VCaP (cell line): ENCODE results near the gene ROCK2.

Source experiments
- H3K27ac ChIP-seq: fragments of 450-650 bp; 2 replicates; pipeline ENCODE4 v1.5.1; 2017
- TF ChIP-seq, protein P1 (sequence below): fragments of 450-650 bp; conservative IDR thresholded peaks from 2 replicates; pipeline ENCODE4 v1.5.1; 2017; ENCODE audit warnings: mild to moderate bottlenecking, moderate library complexity

ROCK2 gene

DNA sequence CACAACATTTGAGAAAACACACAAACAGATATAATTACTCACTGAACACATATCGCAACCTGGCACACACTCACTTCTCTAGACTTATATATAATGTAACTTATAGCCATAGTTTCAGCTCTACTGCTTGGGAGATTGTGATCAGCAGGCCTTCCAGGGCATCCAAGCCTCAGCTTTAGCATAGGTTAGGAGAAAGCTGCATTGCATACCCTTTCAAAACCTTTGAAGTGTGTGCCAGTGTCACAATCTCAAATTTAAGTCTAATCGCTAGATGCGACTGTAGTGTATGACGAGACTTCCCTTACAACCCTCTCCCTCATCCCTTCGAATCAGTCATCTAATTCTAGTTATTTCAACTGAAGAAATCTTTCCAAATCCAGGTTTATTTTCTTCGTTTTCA, 158.3 kb downstream of the ROCK2 start:
- no peak overlapping the region for H3K27ac ChIP-seq
- TF ChIP-seq, protein P1, sequence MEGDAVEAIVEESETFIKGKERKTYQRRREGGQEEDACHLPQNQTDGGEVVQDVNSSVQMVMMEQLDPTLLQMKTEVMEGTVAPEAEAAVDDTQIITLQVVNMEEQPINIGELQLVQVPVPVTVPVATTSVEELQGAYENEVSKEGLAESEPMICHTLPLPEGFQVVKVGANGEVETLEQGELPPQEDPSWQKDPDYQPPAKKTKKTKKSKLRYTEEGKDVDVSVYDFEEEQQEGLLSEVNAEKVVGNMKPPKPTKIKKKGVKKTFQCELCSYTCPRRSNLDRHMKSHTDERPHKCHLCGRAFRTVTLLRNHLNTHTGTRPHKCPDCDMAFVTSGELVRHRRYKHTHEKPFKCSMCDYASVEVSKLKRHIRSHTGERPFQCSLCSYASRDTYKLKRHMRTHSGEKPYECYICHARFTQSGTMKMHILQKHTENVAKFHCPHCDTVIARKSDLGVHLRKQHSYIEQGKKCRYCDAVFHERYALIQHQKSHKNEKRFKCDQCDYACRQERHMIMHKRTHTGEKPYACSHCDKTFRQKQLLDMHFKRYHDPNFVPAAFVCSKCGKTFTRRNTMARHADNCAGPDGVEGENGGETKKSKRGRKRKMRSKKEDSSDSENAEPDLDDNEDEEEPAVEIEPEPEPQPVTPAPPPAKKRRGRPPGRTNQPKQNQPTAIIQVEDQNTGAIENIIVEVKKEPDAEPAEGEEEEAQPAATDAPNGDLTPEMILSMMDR: no peak

DNA sequence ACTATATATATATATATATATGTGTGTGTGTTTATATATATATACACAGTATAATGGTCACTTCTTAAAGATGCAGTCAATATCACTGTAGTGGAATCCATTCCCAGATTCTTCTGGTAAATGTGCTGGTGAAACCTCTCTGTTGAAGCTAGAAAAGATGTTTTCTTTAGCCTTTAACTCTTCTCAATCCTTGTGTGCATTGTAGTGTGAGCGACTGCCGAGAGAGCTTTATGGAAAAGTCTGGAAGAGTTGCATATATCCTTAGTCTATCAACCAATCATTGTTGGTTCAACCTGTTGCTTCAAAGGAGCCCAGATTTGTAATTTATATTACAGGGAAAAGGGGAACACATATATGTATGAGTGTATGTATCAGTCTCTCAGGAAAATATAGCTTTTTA, 161.5 kb downstream of the ROCK2 start:
- TF ChIP-seq, protein P1: no peak

DNA sequence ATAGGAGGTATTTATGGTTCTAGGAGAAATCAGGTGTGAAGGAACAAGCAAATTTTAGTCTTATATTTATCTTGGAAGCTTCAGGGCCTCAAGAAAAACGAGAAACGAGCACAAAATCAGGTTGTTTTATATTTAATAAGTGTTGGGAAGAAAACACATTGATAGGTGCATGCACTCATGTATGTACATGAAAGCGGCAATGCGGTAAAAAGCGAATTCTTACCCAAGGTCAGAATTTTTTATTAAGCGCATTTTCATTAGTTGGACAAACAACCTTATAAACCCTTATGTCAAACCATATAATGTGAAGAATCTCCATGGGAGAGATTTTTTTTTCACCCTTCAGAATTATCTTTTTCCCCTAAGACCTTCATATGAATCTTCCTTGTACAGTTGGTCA, 163.8 kb downstream of the ROCK2 start:
- TF ChIP-seq, protein P1: no peak
- H3K27ac ChIP-seq: no peak overlapping the region

More for the DNA sequence above, 161.5 kb downstream of the ROCK2 start:
- no peak overlapping the region for H3K27ac ChIP-seq

DNA sequence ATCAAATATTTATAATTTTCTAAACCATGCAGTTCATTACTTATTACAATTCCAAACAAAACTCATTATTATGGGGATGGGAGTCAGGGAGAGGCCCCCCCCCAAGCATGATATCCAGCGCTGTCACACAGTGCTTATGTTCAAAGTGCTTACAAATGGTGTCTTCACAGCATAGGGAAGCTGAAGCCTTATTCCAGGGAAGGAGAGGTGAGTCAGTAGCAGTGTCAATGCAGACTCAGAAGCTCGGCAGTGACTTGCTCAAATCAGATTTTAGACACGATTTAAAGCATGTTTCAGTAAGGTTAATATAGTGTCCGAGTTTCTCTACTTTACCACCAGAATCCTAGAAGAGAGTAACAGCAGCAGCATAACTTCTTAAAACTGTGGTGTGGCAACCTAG, 164.5 kb downstream of the ROCK2 start:
- TF ChIP-seq, protein P1: no peak

DNA sequence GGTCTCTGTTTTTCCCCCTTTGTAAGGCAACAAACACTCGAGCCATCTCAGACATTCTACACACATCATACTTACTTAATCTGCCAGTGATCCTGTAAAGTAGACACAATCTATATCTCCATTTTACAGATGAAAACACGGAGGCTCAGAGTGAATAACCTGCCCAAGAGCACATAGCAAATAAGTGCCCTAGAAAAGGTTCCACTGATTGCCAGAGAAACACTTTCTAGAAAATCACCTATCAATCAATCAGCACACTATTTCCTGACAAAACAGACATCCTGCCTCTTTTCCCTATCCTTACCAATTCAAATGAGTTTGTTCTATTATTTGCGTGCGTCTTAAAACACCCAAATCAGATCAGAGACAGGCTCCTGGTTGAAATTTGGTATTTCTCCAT, 165.2 kb downstream of the ROCK2 start:
- TF ChIP-seq, protein P1: no peak
- H3K27ac ChIP-seq: no peak overlapping the region

More for the DNA sequence above, 164.5 kb downstream of the ROCK2 start:
- no peak overlapping the region for H3K27ac ChIP-seq

DNA sequence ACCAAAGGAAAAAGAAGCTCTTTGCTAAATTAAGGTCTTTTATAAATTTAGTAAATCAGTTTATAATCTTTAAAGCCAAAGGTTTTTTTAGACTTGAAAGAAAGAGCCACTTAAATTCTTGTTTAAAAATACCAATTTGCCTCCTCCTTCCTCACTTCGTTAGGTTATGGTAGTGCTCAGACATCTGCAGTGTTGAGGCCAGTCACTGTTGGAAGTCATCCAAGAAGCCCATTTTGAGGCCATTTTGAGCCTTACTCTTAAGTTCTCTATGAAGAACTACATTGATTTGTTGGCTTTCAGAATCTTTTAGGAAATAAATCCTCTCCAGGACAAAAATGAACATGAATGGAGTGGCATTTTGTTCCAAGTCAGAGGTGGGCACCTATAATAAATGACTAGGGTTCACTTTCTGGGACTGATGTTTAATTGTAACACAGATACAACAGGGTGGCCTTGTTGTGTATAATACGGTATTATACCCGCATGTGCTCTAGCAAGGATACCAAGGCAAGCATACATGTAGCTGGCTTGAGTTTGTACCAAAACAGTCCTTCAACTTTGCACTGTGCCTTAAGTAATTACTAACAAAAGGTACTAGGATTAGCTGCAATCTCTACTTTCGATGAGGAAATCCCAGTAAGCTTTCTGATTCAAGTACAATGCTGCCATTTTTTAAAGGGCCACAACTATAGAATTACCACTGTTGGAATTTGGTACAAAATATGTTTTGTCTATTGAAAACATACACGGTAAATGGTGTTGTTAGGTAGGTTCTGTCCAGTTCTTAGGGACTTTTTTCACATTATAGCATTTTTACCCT, 166.4 kb downstream of the ROCK2 start:
- no peak overlapping the region for H3K27ac ChIP-seq
- TF ChIP-seq, protein P1: no peak

DNA sequence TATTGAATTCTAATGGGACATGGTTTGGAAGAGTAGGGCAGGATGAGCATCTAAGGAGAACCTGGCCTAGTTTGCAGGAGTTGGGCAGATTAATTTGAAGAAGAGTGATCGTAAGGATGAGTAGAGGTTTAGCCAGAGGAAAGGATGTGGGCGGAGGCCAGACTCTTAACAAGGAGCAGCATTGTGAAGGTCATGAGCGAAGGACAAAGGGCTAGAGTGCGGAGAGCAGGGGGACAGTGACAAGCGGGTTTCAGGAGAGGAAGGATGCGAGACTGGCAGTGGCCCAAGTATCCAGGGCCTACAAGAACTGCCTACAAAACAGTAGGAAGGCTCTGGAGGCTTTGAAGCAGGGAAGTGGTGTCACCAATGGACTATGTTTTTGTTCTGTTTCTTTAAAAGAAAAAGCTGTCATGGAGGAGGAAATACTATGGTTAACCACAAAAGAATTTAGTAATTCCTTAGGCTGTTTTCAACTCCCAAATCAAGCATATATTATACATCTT, 169.1 kb downstream of the ROCK2 start:
- TF ChIP-seq, protein P1: no peak
- no peak overlapping the region for H3K27ac ChIP-seq
